ENCODE measurements around the gene PPFIA2. TPM values are rescaled to one million over a fixed set of nuclear protein-coding genes. Genes with fewer than 3 reads are reported as not detected.

PPFIA2 gene
- total RNA-seq, 4 donors from 2014 or later = 0.69 to 9.1 (median 1.2) TPM

- no peak for TF ChIP-seq CTCF (IDR thresholded peaks at IDR 0.05)
- no peak for ATAC-seq (ENCODE audit: low FRiP score)
- no peak for DNase-seq (ENCODE audit: low spot score)
Observed at GRCh38 chr12:81253360-81253759, 505.8 kb downstream of the PPFIA2 start.

GRCh38 chr12:81252228-81252627 lies 506.9 kb downstream of the PPFIA2 start:
- no peak for DNase-seq (ENCODE audit: low spot score)
- ATAC-seq (ENCODE audit: low FRiP score) = no peak

GRCh38 chr12:81249976-81250375 lies 509.2 kb downstream of the PPFIA2 start:
- ATAC-seq (ENCODE audit: low FRiP score) (no peak), DNase-seq (ENCODE audit: low spot score) (no peak)
- no peak for TF ChIP-seq CTCF (IDR thresholded peaks at IDR 0.05)

More at GRCh38 chr12:81252228-81252627, 506.9 kb downstream of the PPFIA2 start:
- TF ChIP-seq CTCF (IDR thresholded peaks at IDR 0.05) = no peak

- no peak for ATAC-seq (ENCODE audit: low FRiP score)
- no peak for TF ChIP-seq CTCF (IDR thresholded peaks at IDR 0.05)
- no peak for DNase-seq (ENCODE audit: low spot score)
Observed at GRCh38 chr12:81245907-81246570, 513.1 kb downstream of the PPFIA2 start.

GRCh38 chr12:81245458-81245857 lies 513.7 kb downstream of the PPFIA2 start:
- TF ChIP-seq CTCF (IDR thresholded peaks at IDR 0.05) = no peak
- ATAC-seq (ENCODE audit: low FRiP score) = no peak
- no peak for DNase-seq (ENCODE audit: low spot score)

- no peak for TF ChIP-seq CTCF (IDR thresholded peaks at IDR 0.05)
- DNase-seq (ENCODE audit: low spot score) = no peak
- ATAC-seq (ENCODE audit: low FRiP score) = no peak
Observed at GRCh38 chr12:81231574-81232368, 527.4 kb downstream of the PPFIA2 start.

GRCh38 chr12:81229759-81230158 lies 529.4 kb downstream of the PPFIA2 start:
- no peak for TF ChIP-seq CTCF (IDR thresholded peaks at IDR 0.05)
- no peak for DNase-seq (ENCODE audit: low spot score)
- ATAC-seq (ENCODE audit: low FRiP score) = no peak

Measured in omental fat pad (tissue), 4 donors.